Liver (tissue), 9 donors: ENCODE results near the gene PARN. TPM values are rescaled to one million over a fixed set of nuclear protein-coding genes. Genes with fewer than 3 reads are reported as not detected.

ENCODE experiments used
- DNase-seq: peaks from one replicate; pipeline ENCODE4 v3.0.0-alpha.2; 2017; ENCODE audit warnings: low spot score
- H3K27ac ChIP-seq, 2 donors: one replicate each; pipeline ENCODE4 v1.7.0; 2013; ENCODE audit warnings: inconsistent platforms in 2 of 2, low read length in 2 of 2, control low read depth in 1 of 2, low read depth in 1 of 2, mild to moderate bottlenecking in 1 of 2
- H3K27me3 ChIP-seq, 4 donors: one replicate each; pipeline versions ENCODE4 v1.6.1 to v1.7.0; 2013; ENCODE audit warnings: low read length in 3 of 4, inconsistent platforms in 1 of 4, mild to moderate bottlenecking in 1 of 4, moderate library complexity in 1 of 4; ENCODE audit not compliant: control insufficient read depth in 4 of 4, insufficient read depth in 4 of 4
- H3K36me3 ChIP-seq, 4 donors: one replicate each; pipeline versions ENCODE4 v1.6.1 to v1.7.0; 2013; ENCODE audit warnings: low read length in 3 of 4, mild to moderate bottlenecking in 3 of 4, low read depth in 1 of 4, moderate library complexity in 1 of 4; ENCODE audit not compliant: control insufficient read depth in 4 of 4, insufficient read depth in 3 of 4
- H3K4me1 ChIP-seq, 4 donors: one replicate each; pipeline versions ENCODE4 v1.6.1 to v1.7.0; 2013; ENCODE audit warnings: low read length in 3 of 4, mild to moderate bottlenecking in 3 of 4, moderate library complexity in 1 of 4; ENCODE audit not compliant: control insufficient read depth in 4 of 4, insufficient read depth in 4 of 4
- H3K4me3 ChIP-seq, 3 donors: one replicate each; pipeline versions ENCODE4 v1.6.1 to v1.7.0; 2013; ENCODE audit warnings: low read length in 3 of 3, control low read depth in 1 of 3, low read depth in 1 of 3, mild to moderate bottlenecking in 1 of 3
- H3K9ac ChIP-seq, 2 donors: one replicate each; pipeline ENCODE4 v1.7.0; 2013; ENCODE audit warnings: low read length in 2 of 2, mild to moderate bottlenecking in 2 of 2, moderate library complexity in 2 of 2, control low read depth in 1 of 2, low read depth in 1 of 2
- H3K9me3 ChIP-seq, 4 donors: one replicate each; pipeline versions ENCODE4 v1.6.1 to v1.7.0; 2013; ENCODE audit warnings: low read length in 3 of 4; ENCODE audit not compliant: control insufficient read depth in 4 of 4
- CTCF ChIP-seq: fragments of 150-350 bp; IDR thresholded peaks from 2 replicates; pipeline ENCODE4 v1.5.1; 2017; ENCODE audit warnings: improper control_type of control experiment, low read depth, low read length; ENCODE audit not compliant: missing input control
- EGR1 ChIP-seq, 2 donors: IDR thresholded peaks; 2 replicates each; pipeline ENCODE4 v1.6.1; 2016 to 2018; ENCODE audit warnings: antibody characterized with exemption in 2 of 2, low read depth in 2 of 2
- FOXA1 ChIP-seq: IDR thresholded peaks from 2 replicates; pipeline ENCODE4 v1.6.1; 2016; ENCODE audit warnings: antibody characterized with exemption
- FOXA2 ChIP-seq: IDR thresholded peaks from 2 replicates; pipeline ENCODE4 v1.6.1; 2016; ENCODE audit warnings: antibody characterized with exemption
- GABPA ChIP-seq, 2 donors: IDR thresholded peaks in 1 of 2; conservative IDR thresholded peaks in 1 of 2; 2 replicates each; pipeline ENCODE4 v1.6.1; 2016; ENCODE audit warnings: antibody characterized with exemption in 2 of 2, mild to moderate bottlenecking in 1 of 2, moderate library complexity in 1 of 2
- HNF4A ChIP-seq, 2 donors: conservative IDR thresholded peaks; 2 replicates each; pipeline ENCODE4 v1.6.1; 2016; ENCODE audit warnings: antibody characterized with exemption in 2 of 2, mild to moderate bottlenecking in 2 of 2
- HNF4G ChIP-seq: IDR thresholded peaks from 2 replicates; pipeline ENCODE4 v1.6.1; 2016; ENCODE audit warnings: antibody characterized with exemption
- JUND ChIP-seq, 2 donors: IDR thresholded peaks; 2 replicates each; pipeline ENCODE4 v1.6.1; 2016; ENCODE audit warnings: antibody characterized with exemption in 2 of 2
- MAX ChIP-seq: IDR thresholded peaks from 2 replicates; pipeline ENCODE4 v1.6.1; 2016; ENCODE audit warnings: antibody characterized with exemption
- NR2F2 ChIP-seq: IDR thresholded peaks from 2 replicates; pipeline ENCODE4 v1.6.1; 2016; ENCODE audit warnings: antibody characterized with exemption
- RAD21 ChIP-seq, 2 donors: IDR thresholded peaks; 2 replicates each; pipeline ENCODE4 v1.6.1; 2016; ENCODE audit warnings: antibody characterized with exemption in 2 of 2, mild to moderate bottlenecking in 2 of 2
- REST ChIP-seq: IDR thresholded peaks from 2 replicates; pipeline ENCODE4 v1.6.1; 2016; ENCODE audit warnings: antibody characterized with exemption, mild to moderate bottlenecking
- SP1 ChIP-seq: IDR thresholded peaks from 2 replicates; pipeline ENCODE4 v1.6.1; 2018; ENCODE audit warnings: antibody characterized with exemption, mild to moderate bottlenecking
- TAF1 ChIP-seq: conservative IDR thresholded peaks from 2 replicates; pipeline ENCODE4 v1.6.1; 2016; ENCODE audit warnings: antibody characterized with exemption, mild to moderate bottlenecking
- YY1 ChIP-seq: IDR thresholded peaks from 2 replicates; pipeline ENCODE4 v1.6.1; 2016; ENCODE audit warnings: antibody characterized with exemption, mild to moderate bottlenecking
- WGBS: extraction: QIAGEN DNeasy Blood & Tissue Kit; methylation state at CpG from one replicate; pipeline ENCODE4 v1.1.7; 2013; 5-methylcytosine and 5-hydroxymethylcytosine counted together
- polyA plus RNA-seq, 2 donors: library from polyadenylated mRNA; stranded (reverse) in 1 of 2; unstranded in 1 of 2; fragments of 200-250 nt in 1 of 2; fragments of >200 nt in 1 of 2; fragmentation: Nextera tagmentation in 1 of 2; extraction: Ambion mirVana in 1 of 2; gene quantifications; one replicate each; pipeline versions ENCODE4 v1.2.1 to v1.2.3, GENCODE V29; 2013 to 2015
- total RNA-seq, 2 donors: library from RNA; depleted of rRNA; stranded (reverse); fragments of >200 nt; gene quantifications; one replicate each; pipeline ENCODE4 v1.2.3, GENCODE V29; 2014
- TF ChIP-seq, protein P1 (sequence below): IDR thresholded peaks from 2 replicates; pipeline ENCODE4 v1.6.1; 2016; ENCODE audit warnings: antibody characterized with exemption
- TF ChIP-seq, protein P2 (sequence below): IDR thresholded peaks from 2 replicates; pipeline ENCODE4 v1.6.1; 2016; ENCODE audit warnings: antibody characterized with exemption
- donor health status: healthy.
- donor health status: healthy.
- donor health status: healthy.
- donor health status: healthy.
- donor health status: healthy.

The PARN gene
- total and polyA plus RNA-seq, 4 donors: 7.9 to 19.7 (median 9.7) TPM

DNA sequence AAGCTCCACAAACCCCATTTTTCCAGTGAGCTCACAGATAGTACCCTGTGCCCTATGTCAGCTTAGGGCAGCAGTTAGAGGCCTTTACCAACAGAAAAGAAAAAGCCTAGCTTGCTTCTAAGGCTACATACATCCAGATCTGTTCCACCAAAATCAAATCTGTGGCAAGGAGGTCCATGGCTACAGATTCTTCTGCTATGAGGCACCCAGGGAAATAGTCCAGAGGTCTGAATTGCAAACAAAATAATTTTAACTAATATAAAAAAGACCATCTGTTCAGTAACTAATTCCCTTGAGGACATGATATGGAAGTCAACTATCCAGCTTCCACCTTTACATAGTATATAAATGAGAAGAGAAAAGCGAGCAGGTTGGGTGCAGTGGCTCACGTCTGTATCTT, 129.3 kb downstream of the PARN start:
- no peaks in the 10 kb centered on the region for H3K27me3 ChIP-seq
- over 99% methylated on average over 2 of the region's 2 CpGs for WGBS
- peaks cover 1 to 20% (median 4%) of the 10 kb centered on the region in 4 donors for H3K4me1 ChIP-seq
- H3K9ac ChIP-seq: no peak overlapping the region
- no peaks in the 10 kb centered on the region for H3K36me3 ChIP-seq
- no peak overlapping the region for H3K4me3 ChIP-seq
- no peak for DNase-seq
- no peaks in the 10 kb centered on the region for H3K9me3 ChIP-seq
- TF ChIP-seq FOXA2: no peak
- TF ChIP-seq, protein P1, sequence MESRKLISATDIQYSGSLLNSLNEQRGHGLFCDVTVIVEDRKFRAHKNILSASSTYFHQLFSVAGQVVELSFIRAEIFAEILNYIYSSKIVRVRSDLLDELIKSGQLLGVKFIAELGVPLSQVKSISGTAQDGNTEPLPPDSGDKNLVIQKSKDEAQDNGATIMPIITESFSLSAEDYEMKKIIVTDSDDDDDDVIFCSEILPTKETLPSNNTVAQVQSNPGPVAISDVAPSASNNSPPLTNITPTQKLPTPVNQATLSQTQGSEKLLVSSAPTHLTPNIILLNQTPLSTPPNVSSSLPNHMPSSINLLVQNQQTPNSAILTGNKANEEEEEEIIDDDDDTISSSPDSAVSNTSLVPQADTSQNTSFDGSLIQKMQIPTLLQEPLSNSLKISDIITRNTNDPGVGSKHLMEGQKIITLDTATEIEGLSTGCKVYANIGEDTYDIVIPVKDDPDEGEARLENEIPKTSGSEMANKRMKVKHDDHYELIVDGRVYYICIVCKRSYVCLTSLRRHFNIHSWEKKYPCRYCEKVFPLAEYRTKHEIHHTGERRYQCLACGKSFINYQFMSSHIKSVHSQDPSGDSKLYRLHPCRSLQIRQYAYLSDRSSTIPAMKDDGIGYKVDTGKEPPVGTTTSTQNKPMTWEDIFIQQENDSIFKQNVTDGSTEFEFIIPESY: no peak
- TF ChIP-seq NR2F2: no peak
- TF ChIP-seq CTCF: no peak
- TF ChIP-seq MAX: no peak
- TF ChIP-seq, protein P2, sequence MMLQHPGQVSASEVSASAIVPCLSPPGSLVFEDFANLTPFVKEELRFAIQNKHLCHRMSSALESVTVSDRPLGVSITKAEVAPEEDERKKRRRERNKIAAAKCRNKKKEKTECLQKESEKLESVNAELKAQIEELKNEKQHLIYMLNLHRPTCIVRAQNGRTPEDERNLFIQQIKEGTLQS: no peak
- no peak for TF ChIP-seq GABPA (IDR thresholded peaks at IDR 0.05 in 1 of 2, conservative IDR thresholded peaks at IDR 0.05 in 1 of 2)
- no peak for TF ChIP-seq HNF4A (conservative IDR thresholded peaks at IDR 0.05)
- TF ChIP-seq REST: no peak
- no peak for TF ChIP-seq YY1
- TF ChIP-seq SP1: no peak
- no peak for TF ChIP-seq RAD21 (IDR thresholded peaks at IDR 0.05)
- TF ChIP-seq HNF4G: no peak
- no peak for TF ChIP-seq JUND (IDR thresholded peaks at IDR 0.05)
- TF ChIP-seq TAF1: no peak
- TF ChIP-seq EGR1 (IDR thresholded peaks at IDR 0.05; ENCODE audit: low read depth in 2 of 2): no peak
- TF ChIP-seq FOXA1: no peak
- no peak overlapping the region for H3K27ac ChIP-seq

DNA sequence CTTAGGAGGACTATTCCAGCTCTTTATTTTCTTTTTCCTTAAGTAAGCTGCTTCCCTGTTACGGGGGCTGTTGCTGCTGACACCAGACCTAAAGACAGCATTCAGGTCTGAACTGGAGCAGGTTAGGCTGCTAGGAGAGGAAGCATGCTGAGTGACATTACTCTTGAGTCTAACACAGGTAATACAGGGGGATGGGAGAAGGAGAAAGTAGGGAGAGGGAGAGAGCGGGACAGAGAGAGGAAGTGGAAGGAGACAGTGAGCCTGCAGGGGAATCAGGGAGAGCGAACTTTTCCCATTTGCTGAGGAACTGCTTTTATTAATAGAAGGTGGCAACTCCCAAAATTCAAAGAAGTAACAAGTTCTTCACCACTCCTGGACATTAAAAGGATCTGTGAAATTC, 130.9 kb downstream of the PARN start:
- Histone ChIP-seq H3K9me3 (no peaks in the 10 kb centered on the region), H3K4me1 (peaks cover 1 to 20% (median 4%) of the 10 kb centered on the region in 4 donors), H3K4me3 (no peak overlapping the region), H3K9ac (no peak overlapping the region), H3K36me3 (no peaks in the 10 kb centered on the region), H3K27me3 (no peaks in the 10 kb centered on the region), H3K27ac (no peak overlapping the region)
- no peak for DNase-seq
- TF ChIP-seq FOXA1: no peak
- TF ChIP-seq CTCF: no peak
- TF ChIP-seq, protein P2: no peak
- TF ChIP-seq EGR1 (IDR thresholded peaks at IDR 0.05; ENCODE audit: low read depth in 2 of 2): no peak
- TF ChIP-seq NR2F2: no peak
- TF ChIP-seq GABPA (IDR thresholded peaks at IDR 0.05 in 1 of 2, conservative IDR thresholded peaks at IDR 0.05 in 1 of 2): no peak
- no peak for TF ChIP-seq RAD21 (IDR thresholded peaks at IDR 0.05)
- no peak for TF ChIP-seq JUND (IDR thresholded peaks at IDR 0.05)
- TF ChIP-seq MAX: no peak
- TF ChIP-seq, protein P1: no peak
- no peak for TF ChIP-seq HNF4A (conservative IDR thresholded peaks at IDR 0.05)
- TF ChIP-seq FOXA2: no peak
- no peak for TF ChIP-seq SP1
- TF ChIP-seq HNF4G: no peak
- 91% methylated on average over 3 of the region's 3 CpGs for WGBS
